Inflammatory macrophage treated with lipopolysaccharide for 1 hour (primary cell): ENCODE data around the gene SLCO4A1.

Experiments used
- DNase-seq, 2 donors: peaks; one replicate each; pipeline ENCODE4 v3.0.0-alpha.2; 2020 to 2022

The SLCO4A1 gene

DNA sequence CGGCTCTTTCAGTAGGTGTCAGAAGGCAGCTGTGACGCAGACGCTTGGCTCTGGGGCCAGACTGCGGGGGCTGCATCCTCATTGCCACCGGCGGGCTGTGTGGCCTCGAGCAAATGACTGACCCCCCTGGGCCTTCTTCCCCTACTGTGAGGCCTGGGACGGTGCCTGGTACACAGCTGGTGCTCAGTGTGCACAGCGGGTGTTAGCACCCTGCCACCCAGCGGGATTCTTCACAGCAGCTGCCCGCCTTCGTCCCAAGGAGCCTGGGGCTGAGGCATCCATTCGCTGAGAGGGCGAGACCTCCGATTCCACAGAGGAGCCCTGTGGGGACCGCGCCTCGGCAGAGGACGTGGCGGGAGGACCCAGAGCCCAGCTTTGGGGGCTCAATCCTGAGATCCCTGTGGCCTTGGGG lies 10.6 kb downstream of the SLCO4A1 start:
- DNase-seq, result no peak

DNA sequence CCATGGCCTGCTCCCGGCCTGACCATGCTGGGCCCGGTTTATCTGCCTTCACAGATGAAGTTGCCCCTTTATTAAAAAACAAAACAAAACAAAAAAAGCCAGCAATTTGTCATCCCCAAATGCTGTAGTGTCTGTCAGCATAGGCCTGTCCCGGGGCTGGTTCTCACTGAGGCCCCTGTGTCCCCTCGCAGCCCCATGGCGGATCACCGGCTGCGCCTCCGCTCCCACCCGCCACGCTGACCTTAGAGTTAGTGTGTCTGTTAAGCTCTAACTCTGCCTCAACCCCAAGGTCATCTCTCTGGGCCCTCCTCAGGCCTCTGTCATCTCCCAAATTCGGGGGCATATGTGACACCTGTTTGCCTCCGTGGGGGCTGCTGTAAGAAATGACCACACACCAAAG lies 11.1 kb downstream of the SLCO4A1 start:
- DNase-seq, result no peak

DNA sequence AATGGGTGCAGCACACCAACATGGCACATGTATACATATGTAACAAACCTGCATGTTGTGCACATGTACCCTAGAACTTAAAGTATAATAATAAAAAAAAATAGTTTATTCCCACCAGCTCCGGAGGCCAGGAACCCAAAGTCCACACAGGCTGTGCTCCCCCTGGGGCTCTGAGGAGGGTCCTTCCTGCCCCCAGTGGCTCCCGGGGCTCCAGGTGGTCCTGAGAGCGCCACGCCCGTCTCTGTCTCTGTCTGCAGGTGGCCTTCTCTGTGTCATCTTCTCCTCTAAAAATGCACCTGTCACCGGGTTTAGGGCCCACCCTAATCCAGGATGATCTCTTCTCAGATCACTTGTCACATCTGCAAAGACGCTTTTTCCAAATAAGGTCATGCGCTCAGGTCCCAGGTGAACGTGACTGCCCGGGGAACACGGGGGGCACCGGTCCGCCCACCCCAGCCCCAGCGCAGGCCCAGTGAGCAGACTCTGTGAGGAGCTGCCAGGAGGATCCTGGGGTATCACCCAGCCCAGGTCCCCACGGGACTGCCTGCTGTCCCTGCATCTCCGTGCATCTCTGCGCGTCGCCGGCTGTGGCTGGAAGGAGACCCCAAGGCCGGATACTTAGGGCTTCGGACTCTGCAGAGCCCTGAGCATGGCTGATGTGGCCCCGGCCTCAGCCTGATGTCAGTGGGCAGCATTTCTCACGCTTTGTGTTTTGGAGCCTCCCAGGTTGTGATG lies 11.8 kb downstream of the SLCO4A1 start:
- DNase-seq, result no peak

DNA sequence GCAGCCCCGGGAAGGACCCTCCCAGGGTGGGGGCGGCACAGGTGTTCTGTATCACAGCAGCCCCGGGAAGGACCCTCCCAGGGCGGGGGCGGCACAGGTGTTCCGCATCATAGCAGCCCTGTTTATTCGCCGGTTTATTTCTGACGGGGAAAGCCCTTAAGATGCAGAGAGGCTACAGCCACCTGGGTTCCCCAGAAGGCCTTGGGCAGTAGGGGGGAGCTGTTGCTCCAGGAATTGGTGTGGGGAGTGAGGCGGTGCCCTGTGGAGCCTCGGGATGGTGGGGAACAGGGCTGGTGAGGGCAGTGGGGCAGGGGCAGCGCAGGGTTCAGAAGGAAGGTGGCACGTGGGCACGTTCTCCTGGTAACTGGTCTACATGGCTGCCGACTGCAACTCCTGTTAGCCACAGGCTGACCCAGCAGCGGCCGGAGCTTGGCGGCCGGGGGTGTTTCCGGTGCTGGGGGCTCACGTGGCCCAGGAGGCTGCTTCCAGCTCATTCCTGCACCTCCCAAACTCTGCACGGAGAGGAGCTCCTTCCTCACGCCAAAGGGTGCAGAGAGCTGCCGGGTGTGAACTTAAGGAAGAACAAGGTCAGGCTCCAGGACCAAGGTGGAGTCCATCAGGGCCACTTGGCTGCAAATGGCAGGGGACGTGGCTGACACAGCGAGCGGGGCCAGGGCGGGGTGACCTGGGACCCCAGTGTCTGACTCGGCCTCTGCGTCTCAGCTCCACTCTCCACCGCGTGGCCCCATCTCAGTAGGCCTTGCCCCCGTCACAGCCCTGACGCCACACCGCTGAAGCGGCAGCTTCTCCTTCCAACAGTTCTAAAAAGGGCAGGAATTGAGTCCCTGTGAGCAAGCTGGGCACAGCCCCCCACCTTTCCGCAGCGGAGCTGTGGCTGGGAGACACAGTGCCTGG lies 13.2 kb downstream of the SLCO4A1 start:
- no peak for DNase-seq

DNA sequence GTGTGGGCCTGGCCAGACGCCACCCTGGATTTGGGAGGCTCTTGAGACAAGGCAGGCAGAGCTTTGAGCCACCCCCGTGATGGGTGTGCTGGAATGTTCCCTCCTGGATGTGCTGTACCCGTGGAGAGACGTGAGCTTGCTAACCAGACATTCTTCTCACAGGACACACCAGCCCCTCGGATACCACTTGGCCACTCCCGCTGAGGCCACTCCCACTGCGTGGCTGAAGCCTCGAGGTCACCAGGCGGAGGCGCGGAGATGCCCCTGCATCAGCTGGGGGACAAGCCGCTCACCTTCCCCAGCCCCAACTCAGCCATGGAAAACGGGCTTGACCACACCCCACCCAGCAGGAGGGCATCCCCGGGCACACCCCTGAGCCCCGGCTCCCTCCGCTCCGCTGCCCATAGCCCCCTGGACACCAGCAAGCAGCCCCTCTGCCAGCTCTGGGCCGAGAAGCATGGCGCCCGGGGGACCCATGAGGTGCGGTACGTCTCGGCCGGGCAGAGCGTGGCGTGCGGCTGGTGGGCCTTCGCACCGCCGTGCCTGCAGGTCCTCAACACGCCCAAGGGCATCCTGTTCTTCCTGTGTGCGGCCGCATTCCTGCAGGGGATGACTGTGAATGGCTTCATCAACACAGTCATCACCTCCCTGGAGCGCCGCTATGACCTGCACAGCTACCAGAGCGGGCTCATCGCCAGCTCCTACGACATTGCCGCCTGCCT lies 14.1 kb downstream of the SLCO4A1 start:
- no peak for DNase-seq

DNA sequence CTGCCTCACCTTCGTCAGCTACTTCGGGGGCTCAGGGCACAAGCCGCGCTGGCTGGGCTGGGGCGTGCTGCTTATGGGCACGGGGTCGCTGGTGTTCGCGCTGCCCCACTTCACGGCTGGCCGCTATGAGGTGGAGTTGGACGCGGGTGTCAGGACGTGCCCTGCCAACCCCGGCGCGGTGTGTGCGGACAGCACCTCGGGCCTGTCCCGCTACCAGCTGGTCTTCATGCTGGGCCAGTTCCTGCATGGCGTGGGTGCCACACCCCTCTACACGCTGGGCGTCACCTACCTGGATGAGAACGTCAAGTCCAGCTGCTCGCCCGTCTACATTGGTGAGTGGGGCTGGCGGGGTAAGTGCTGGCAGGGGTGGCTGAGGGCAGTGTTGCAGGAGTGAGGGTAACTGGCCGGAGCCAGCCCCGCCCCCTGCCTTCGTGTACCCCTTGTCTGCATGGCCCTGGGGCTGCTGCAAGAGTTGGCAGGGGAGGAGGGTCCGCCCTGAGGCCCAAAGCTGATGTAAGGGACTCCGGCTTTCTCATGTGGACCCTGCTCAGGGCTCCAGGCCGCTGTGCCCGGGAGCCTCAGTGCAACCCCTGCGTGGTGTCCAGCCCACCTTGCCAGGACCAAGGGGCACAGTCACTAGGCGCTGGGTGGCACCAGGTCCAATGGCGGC lies 14.8 kb downstream of the SLCO4A1 start:
- no peak for DNase-seq

DNA sequence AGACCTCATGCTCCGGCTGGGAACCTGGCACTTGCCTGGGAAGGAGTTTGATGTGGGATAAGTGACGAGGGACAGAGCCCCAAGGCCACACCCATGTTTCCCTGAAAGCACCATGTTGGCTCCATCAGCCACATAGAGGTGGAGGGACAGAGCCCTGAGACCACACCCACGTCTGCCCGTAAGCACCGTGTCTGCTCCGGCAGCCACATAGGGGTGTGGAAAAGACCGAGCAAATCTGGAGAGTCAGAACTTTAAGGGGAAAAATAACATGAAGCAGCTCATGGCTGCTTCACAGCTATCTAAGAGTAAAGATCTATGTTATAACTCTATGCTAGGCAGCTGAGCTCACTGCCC lies 15.3 kb downstream of the SLCO4A1 start:
- DNase-seq, result no peak

DNA sequence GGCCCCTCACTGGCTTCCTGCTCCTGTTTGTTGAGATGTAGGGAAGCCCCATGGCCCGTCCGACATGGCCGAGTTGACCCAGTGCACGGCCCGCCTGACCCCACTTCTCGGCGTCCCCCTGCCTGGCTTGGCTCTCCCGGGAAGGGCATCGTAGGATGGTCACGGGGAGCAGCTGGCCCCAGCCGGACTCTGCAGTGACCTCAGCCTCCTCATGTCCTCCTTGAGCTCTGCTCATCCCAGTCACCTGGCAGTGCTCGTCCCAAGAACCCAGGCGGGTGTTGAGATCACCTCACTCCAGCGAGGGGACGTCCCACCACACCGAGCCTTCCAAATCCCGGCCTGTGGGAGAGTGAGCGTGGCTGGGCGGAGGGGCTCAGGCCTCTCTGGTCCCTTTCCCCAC lies 15.7 kb downstream of the SLCO4A1 start:
- DNase-seq, result no peak

DNA sequence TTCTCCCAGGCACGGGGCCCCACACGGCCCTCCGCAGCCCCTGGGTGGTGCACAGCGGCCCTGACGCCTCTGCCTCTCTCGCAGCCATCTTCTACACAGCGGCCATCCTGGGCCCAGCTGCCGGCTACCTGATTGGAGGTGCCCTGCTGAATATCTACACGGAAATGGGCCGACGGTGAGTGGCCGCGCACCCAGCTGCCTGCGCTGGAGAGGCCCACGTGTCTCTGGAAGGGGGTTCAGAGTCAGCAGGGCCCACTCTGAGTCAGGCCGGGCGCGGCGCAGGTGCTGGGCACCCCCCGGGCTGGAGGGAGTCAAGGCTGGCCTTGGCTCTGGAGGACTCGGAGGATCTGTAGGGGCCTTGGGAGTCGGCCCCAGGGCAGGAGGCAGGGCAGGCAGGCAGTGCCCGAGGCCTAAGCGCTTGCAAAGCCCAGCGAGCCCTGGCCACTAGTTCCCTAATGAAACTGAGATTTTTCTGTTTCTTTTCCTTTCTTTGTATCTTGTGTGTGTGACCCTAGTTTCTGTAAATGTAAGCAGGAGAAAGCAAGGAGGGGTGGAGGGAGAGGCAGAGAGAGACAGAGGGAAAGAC lies 16.4 kb downstream of the SLCO4A1 start:
- DNase-seq, result peak in 1 of 2 donors; percentile 27

DNA sequence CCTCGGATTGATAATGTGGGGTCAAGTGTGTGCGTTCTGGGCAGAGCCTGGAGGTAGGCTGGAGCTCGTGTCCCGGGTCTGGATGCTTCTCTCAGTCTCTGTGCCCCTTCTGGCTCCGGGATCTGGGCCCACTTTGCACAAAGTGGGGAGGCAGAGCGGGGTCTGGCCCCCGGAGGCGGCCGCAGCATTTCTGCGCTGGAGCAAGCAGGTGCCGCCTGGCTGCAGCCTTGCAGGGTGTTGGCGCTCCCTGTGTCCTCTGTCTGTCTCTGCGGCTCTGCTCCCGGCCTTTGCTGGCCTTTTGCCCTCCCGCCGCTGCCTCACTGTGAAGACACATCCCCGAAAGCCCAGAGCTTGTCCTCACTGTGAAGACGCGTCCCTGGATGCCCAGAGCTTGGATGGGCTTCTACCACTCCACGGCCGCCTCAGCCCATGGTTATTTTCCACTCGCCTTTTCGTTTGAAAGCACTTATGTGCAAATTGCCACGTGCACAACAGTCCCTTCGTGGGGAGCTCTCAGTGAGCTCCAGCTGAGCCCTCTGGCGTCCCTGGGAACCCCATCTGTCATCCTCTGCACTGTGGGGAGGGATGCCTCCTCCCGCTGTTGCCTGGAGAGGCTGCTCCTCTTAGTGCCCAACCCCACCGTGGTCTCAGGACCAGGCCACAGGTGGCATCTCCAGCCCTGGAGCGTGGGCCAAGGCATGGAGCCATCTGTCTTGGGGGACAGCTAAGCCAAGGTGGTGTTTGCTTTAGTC lies 17.4 kb downstream of the SLCO4A1 start:
- no peak for DNase-seq

DNA sequence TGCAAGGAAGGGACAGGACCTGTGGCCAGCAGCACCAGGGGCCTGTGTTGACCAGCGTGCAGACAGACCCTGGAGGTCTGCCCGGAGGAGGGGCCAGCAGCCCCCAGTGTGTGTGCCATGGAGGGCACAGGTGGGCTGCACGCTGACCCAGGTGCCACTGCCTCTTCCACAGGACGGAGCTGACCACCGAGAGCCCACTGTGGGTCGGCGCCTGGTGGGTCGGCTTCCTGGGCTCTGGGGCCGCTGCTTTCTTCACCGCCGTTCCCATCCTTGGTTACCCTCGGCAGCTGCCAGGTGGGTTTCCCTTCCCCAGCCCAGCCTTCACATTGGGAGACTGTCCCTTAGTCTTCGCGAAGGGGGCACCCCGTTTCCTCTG lies 17.9 kb downstream of the SLCO4A1 start:
- no peak for DNase-seq

DNA sequence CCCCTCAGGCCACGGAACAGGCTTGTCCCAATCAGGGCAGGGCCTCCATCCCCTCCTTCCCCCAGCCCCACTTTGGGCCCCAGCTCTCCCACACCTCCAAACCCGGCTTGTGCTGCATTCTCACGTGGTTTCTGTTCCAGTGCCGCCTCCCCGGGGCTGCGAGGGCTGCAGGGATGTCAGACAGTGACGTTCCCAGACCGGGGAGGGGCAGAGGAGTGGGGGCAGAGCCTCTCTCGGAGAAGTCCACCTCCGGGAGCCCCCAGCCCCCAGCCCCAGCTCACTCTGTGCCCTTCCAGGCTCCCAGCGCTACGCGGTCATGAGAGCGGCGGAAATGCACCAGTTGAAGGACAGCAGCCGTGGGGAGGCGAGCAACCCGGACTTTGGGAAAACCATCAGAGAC lies 18.5 kb downstream of the SLCO4A1 start:
- no peak for DNase-seq

DNA sequence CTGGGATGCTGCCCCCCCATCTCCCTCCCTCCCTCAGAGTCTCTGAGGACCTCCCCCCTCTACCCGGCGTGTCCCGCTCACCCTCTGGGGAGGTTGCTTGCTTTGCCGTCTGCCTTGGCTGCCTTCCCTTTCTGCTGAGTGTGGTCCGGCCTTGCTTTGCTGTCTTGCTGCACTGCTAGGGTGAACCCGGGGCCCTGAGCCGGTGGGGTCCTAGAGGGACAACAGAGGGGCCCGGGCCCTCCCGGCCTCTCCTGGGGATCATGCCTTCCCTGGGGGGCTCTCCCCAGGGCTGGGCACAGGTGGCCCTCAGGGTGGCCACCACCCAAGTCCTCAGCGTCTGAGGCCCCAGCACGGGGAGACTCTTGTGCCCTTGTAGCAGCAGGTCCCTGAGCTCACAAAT lies 19.3 kb downstream of the SLCO4A1 start:
- no peak for DNase-seq

DNA sequence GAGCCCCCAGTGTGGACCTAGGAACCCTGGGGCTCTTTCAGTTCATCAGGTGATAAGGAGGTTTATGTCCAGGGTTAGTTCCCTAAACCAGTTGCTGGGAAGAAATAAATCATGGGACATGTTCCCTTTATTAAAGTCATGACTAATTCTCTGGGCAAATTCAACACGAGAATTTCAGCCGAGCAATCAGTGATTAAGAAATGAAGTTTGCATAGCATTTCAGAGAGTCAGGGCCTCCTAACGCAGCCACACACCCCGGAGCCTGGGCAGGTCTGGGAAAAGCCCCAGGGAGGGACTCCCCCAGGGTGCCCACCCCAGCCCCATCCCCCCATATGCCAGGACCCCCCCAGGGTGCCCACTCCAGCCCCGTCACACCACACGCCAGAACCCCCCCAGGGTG lies 20.1 kb downstream of the SLCO4A1 start:
- DNase-seq, result peak; percentile 92 to 93

DNA sequence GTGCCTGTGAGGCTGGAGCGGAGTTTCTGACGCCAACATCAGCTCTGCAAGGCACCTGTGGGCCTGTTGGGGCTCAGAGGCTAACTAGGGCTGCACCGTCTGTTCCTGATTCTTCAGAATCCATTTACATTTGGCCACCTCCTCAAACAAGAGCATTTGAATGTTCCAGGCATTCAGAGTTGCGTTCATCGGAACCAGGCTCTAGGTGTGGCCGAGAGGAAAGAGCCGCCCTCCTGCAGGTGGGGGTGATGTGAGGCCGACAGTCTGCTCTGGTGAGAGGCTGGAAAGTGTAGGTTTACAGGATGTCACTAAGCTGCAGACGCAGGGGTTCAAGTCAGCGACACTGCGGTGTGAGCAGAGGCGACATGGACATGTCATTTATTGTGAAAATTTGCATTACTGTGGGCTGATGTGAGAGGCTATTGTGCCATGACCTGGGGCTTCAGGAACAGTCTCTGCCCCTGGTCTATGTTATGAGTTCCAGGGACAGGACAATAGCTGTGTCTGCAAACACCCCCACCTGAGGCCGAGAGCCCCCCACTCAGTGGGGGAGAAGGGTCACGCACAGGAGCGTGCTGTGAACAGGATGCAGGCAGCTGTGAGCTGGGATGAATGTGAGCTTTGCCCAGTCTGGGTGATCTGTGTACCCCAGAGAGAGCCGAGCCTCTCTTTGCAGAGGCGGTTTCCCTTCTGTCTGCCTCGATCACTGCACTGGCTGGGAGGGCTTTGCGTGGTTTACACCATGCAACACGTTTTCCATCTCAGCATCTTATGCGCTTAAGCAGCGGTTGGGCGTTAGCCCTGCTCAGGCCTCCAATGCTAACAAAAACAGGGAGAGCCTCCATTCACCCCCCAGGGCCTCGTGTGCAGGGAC lies 21.1 kb downstream of the SLCO4A1 start:
- DNase-seq, result no peak

DNA sequence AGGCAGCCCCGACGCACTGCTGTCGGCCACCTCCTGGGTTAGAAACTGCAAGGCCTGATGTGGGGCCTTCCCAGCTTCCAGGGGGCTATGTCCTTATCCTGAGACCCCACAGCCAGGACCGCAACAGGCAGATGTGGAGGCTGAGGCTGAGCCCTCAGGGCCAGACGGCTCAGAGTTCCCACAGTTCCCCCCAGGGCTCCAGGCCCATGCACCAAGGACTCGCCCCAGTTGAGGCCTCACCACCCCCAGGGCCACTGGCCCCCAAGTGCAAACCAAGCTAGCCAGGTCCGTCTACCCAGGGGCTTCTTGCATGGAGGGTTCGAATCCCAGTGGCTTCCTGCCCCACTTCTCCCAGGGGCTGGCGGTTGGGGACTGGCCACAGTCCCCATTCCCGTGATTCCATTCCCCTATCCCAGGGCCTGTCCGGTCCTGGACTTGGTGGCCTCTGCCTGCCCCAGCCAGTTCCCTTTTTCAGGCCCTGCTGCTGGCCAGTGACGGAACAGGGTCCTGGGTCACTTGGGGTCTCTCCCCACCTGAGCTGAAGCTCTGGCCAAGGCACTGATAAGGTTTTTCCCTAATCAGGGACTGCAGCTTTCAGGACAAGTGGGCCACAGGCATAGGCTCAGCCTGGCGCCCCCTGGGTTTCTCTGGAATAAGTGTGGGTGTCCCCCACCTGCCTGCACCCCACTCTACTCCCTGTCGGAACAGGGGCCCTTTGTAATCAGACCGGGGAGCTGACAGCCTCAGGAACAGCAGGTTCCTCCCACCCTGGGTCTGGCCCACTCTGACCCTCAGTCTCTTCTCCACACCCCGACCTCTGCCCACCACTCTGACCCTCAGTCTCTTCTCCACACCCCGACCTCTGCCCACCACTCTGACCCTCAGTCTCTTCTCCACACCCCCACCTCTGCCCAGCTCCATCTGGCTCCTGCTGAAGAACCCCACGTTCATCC lies 22.0 kb downstream of the SLCO4A1 start:
- DNase-seq, result no peak

DNA sequence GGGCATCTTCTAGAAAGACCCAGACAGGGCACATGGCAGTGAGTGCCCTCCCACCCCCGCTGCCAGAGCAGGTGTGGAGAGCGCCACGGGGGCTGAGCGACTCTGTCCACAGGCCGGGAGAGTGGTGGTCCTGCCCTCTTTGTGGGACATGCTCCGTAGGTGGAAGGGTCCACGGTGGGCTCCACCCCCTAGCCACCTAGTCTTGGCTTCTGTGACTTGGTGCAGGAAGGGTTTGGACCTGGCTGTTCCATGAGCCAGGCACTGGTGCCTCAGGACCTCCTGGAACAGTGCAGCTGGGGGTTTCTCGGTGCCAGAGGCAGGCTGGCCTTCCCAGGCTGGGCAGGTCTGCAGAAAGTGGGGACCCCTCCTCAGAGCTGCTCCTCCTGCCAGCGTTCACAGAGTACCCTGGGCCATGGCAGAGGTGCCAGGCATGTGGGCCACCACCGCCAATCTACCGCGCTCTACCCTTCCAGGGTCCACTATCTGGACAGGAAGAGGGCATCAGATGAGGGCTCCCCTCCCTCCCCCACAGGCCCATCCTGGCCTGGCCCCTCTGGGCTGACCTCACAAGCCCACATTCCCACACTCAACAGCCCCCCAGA lies 23.0 kb downstream of the SLCO4A1 start:
- DNase-seq, result no peak

DNA sequence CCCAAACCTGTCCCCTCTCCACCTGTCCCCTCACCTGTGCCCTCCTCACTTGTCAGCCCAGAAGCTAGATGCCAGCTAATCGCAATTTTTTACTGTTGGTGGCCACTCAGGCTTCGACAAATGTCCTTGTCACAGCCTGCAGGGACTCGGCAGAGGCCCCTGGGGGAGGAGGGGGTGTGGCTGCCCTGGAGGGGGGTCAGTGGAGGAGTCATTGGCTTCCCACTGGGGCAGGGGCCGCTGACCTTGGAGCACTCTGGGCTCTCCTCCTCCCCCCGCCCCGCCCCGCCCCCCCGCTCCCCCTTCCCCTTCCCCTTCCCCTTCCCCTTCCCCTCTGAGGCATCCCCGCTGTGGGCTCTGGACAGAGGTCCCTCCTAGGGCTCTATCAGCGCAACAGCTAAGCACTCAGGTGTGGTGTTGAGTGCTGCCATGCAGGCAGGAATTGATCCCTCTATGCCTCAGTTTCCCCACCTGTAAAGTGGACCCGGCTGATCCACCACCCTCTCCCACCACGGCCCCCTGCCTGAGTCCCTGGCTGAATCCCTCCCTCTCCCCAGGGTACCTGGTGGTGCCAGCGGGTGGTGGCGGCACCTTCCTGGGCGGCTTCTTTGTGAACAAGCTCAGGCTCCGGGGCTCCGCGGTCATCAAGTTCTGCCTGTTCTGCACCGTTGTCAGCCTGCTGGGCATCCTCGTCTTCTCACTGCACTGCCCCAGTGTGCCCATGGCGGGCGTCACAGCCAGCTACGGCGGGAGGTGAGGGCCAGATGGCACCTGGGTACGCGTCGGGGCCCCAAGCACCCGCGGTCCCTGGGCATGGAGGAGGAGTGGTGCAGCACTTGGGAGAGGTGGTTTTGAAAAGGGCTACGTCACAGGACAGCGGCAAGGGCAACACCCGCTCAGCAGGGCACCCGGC lies 23.8 kb downstream of the SLCO4A1 start:
- no peak for DNase-seq
